RPMI8226 (cell line): ENCODE measurements around the gene STARD3.

Experiments used
- DNase-seq: peaks from one replicate; pipeline ENCODE4 v3.0.0-alpha.2; 2015

STARD3 gene

GRCh38 chr17:39661744-39662541, 25.0 kb downstream of the STARD3 start:
- DNase-seq = no peak

- no peak for DNase-seq
These were observed 25.8 kb downstream of the STARD3 start for GRCh38 chr17:39662551-39663339.

GRCh38 chr17:39663340-39663687, 26.4 kb downstream of the STARD3 start:
- DNase-seq = no peak

GRCh38 chr17:39663688-39664580, 27.0 kb downstream of the STARD3 start:
- DNase-seq = no peak

- no peak for DNase-seq
These were observed 27.9 kb downstream of the STARD3 start, which contains the start of gene TCAP for GRCh38 chr17:39664581-39665561. TSS of gene TCAP (plus strand) at chr17:39665349. CDS start at chr17:39665360, 11 bp downstream.

- DNase-seq = peak; percentile 61
These were observed 28.8 kb downstream of the STARD3 start for GRCh38 chr17:39665642-39666224.

- DNase-seq = no peak
These were observed 29.3 kb downstream of the STARD3 start for GRCh38 chr17:39666231-39666600.

- DNase-seq = no peak
These were observed 29.8 kb downstream of the STARD3 start for GRCh38 chr17:39666601-39667261.

GRCh38 chr17:39667262-39667944, 30.5 kb downstream of the STARD3 start:
- no peak for DNase-seq

- DNase-seq = peak; percentile 85
These were observed 31.3 kb downstream of the STARD3 start, which contains the start of gene PNMT for GRCh38 chr17:39667945-39668924. TSS of gene PNMT (plus strand) at chr17:39668453. CDS start at chr17:39668476, 23 bp downstream.

GRCh38 chr17:39669897-39670735, 33.2 kb downstream of the STARD3 start:
- DNase-seq = no peak

GRCh38 chr17:39670746-39671145, 33.8 kb downstream of the STARD3 start:
- no peak for DNase-seq

- DNase-seq = no peak
These were observed 34.9 kb downstream of the STARD3 start for GRCh38 chr17:39671651-39672521.

GRCh38 chr17:39672522-39673334, 35.8 kb downstream of the STARD3 start:
- no peak for DNase-seq

- no peak for DNase-seq
These were observed 36.6 kb downstream of the STARD3 start for GRCh38 chr17:39673335-39674081.
